Astrocyte (in vitro differentiated cells and primary cell): ENCODE measurements around the gene CGREF1. TPM values are rescaled to one million over a fixed set of nuclear protein-coding genes. Genes with fewer than 3 reads are reported as not detected.

Experiments
- DNase-seq: peaks from one replicate; pipeline ENCODE4 v3.0.0-alpha.2; 2010; ENCODE audit warnings: low read depth
- FAIRE-seq: peaks from 2 replicates; lab custom pipeline; 2011; peaks lifted over from hg19 to GRCh38; lab: Jason Lieb, UNC
- H2AFZ ChIP-seq: 2 replicates; pipeline ENCODE4 v1.6.0; 2012; ENCODE audit warnings: low read depth, low read length, inconsistent platforms
- H3K27ac ChIP-seq: 2 replicates; pipeline ENCODE4 v1.5.1; 2011; ENCODE audit warnings: low read depth, low read length, inconsistent platforms
- H3K27me3 ChIP-seq: 2 replicates; pipeline ENCODE4 v1.6.0; 2011; ENCODE audit warnings: low read length, inconsistent platforms; ENCODE audit not compliant: insufficient read depth
- H3K36me3 ChIP-seq: 2 replicates; pipeline ENCODE4 v1.5.1; 2011; ENCODE audit warnings: low read length, inconsistent platforms; ENCODE audit not compliant: insufficient read depth
- H3K4me1 ChIP-seq: 2 replicates; pipeline ENCODE4 v1.5.1; 2011; ENCODE audit warnings: low read length, inconsistent platforms; ENCODE audit not compliant: insufficient read depth
- H3K4me2 ChIP-seq: 2 replicates; pipeline ENCODE4 v1.6.0; 2012; ENCODE audit warnings: low read length, inconsistent platforms
- H3K4me3 ChIP-seq: 2 replicates; pipeline ENCODE4 v1.5.1; 2011; ENCODE audit warnings: low read depth, mild to moderate bottlenecking, low read length, inconsistent platforms; ENCODE audit not compliant: insufficient read depth
- H3K79me2 ChIP-seq: 2 replicates; pipeline ENCODE4 v1.6.0; 2012; ENCODE audit warnings: mild to moderate bottlenecking, low read length, inconsistent platforms; ENCODE audit not compliant: insufficient read depth
- H3K9ac ChIP-seq: 2 replicates; pipeline ENCODE4 v1.6.0; 2012; ENCODE audit warnings: mild to moderate bottlenecking, low read length, inconsistent platforms
- H3K9me3 ChIP-seq: 2 replicates; pipeline ENCODE4 v1.5.1; 2012; ENCODE audit warnings: low read depth, mild to moderate bottlenecking, low read length, inconsistent platforms; ENCODE audit not compliant: insufficient read depth
- H4K20me1 ChIP-seq: 2 replicates; pipeline ENCODE4 v1.6.0; 2012; ENCODE audit warnings: low read length, inconsistent platforms; ENCODE audit not compliant: insufficient read depth
- H3K27ac Mint-ChIP-seq: one replicate; pipeline ENCODE4 v1.8.0; 2021; ENCODE audit warnings: mild to moderate bottlenecking, mixed read lengths; ENCODE audit not compliant: unreplicated experiment
- H3K27me3 Mint-ChIP-seq: one replicate; pipeline ENCODE4 v1.8.0; 2021; ENCODE audit warnings: low read depth, mixed read lengths; ENCODE audit not compliant: unreplicated experiment
- H3K36me3 Mint-ChIP-seq: one replicate; pipeline ENCODE4 v1.8.0; 2021; ENCODE audit warnings: low read depth, mixed read lengths; ENCODE audit not compliant: unreplicated experiment
- H3K4me1 Mint-ChIP-seq: one replicate; pipeline ENCODE4 v1.8.0; 2021; ENCODE audit warnings: low read depth, mixed read lengths; ENCODE audit not compliant: unreplicated experiment
- H3K4me3 Mint-ChIP-seq: one replicate; pipeline ENCODE4 v1.8.0; 2021; ENCODE audit warnings: mild to moderate bottlenecking, moderate library complexity, mixed read lengths; ENCODE audit not compliant: unreplicated experiment
- H3K9me3 Mint-ChIP-seq: one replicate; pipeline ENCODE4 v1.8.0; 2021; ENCODE audit warnings: mild to moderate bottlenecking, mixed read lengths; ENCODE audit not compliant: unreplicated experiment
- EZH2 ChIP-seq: IDR thresholded peaks from 2 replicates; pipeline ENCODE4 v1.6.1; 2012; ENCODE audit warnings: mild to moderate bottlenecking, low read length, inconsistent platforms; ENCODE audit not compliant: insufficient read depth
- total RNA-seq: library from RNA; stranded (reverse); gene quantifications from 2 replicates; pipeline ENCODE4 v1.2.1, GENCODE V29; 2021
- TF ChIP-seq, protein P1 (sequence below): IDR thresholded peaks from 2 replicates; pipeline ENCODE4 v1.5.1; 2011; ENCODE audit warnings: low read depth, mild to moderate bottlenecking, inconsistent platforms, low read length, moderate library complexity; ENCODE audit not compliant: insufficient read depth

Gene CGREF1
- total RNA-seq, 1 donor from 2014 or later = 1.8 TPM

DNA sequence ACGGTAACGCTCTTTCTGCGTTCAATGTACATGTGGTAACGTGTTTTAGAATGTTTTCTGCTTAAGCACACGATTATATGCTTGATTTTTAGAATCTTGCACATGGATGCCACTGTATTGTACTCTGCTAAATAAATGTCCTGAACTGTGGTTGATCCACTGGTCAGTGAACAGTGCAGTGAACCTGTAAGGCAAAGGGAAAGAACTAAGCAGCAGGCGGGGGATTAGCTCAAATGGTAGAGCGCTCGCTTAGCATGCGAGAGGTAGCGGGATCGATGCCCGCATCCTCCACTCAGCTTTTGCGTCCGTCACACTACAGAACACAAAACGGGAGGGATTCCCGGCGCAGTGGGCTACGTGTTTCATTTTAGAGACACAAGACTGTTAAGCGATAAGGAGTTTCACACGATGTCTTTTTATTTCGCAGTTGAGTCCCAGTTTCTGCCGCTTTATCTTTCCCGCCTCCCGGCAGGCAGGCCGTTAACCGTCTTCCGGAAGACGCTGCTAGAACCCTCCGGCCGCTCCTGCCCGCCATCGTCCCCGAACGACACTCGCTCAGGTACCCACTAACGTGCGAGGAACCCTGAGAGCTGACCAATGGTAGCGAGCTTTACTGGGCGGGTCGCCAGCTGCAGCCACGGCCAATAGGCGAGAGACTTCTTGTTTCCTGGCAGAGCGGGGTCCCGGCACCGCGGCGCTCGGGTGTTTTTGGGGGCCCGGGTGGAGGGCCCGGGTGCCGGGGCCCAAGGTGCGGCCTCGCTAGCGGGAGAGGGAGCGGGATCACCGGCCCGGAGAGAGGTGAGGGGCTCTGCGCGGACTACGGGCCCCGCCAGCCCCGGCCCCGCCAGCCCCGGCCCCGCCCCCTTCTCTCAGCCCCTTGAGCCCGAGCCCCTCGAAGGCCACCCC is 67.7 kb downstream of the CGREF1 start, which contains the start of gene AGBL5:
AGBL5 (plus strand) TSS at position 673 of the 906 bp plus-strand sequence. CDS start 1,291 bp downstream, outside the sequence.
- DNase-seq (peak; percentile 76), FAIRE-seq (no peak)
- peaks cover 2% of the 10 kb centered on the region for H3K4me1 Mint-ChIP-seq
- Histone ChIP-seq H3K9ac (peak within 1 kb of the TSS; percentile 88), H4K20me1 (peaks cover 6% of the 10 kb centered on the region), H3K9me3 (no peaks in the 10 kb centered on the region), H3K79me2 (no peaks in the 10 kb centered on the region), H3K36me3 (peaks cover 11% of the 10 kb centered on the region), H3K4me3 (peak within 1 kb of the TSS; percentile 69), H3K27me3 (no peaks in the 10 kb centered on the region), H2AFZ (peak within 1 kb of the TSS; percentile 77), H3K4me2 (peak within 1 kb of the TSS; percentile 99), H3K4me1 (peaks cover 14% of the 10 kb centered on the region), H3K27ac (peak within 1 kb of the TSS; percentile 77)
- peaks cover 13% of the 10 kb centered on the region for H3K36me3 Mint-ChIP-seq
- peak within 1 kb of the TSS; percentile 91 for H3K27ac Mint-ChIP-seq
- H3K4me3 Mint-ChIP-seq = peak within 1 kb of the TSS; percentile 90
- no peaks in the 10 kb centered on the region for H3K27me3 Mint-ChIP-seq
- no peaks in the 10 kb centered on the region for H3K9me3 Mint-ChIP-seq
- no peak for TF ChIP-seq EZH2
- TF ChIP-seq, protein P1, sequence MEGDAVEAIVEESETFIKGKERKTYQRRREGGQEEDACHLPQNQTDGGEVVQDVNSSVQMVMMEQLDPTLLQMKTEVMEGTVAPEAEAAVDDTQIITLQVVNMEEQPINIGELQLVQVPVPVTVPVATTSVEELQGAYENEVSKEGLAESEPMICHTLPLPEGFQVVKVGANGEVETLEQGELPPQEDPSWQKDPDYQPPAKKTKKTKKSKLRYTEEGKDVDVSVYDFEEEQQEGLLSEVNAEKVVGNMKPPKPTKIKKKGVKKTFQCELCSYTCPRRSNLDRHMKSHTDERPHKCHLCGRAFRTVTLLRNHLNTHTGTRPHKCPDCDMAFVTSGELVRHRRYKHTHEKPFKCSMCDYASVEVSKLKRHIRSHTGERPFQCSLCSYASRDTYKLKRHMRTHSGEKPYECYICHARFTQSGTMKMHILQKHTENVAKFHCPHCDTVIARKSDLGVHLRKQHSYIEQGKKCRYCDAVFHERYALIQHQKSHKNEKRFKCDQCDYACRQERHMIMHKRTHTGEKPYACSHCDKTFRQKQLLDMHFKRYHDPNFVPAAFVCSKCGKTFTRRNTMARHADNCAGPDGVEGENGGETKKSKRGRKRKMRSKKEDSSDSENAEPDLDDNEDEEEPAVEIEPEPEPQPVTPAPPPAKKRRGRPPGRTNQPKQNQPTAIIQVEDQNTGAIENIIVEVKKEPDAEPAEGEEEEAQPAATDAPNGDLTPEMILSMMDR = no peak

Other genes starting within 250 kb of the CGREF1 start
- 27.0 and 29.0 TPM in 2 replicates for gene MAPRE3, start 148.5 kb downstream of the CGREF1 start, total RNA-seq
- 93.5 and 108 TPM in 2 replicates for gene TMEM214, start 86.2 kb downstream of the CGREF1 start, total RNA-seq
- gene AGBL5, start 67.5 kb downstream of the CGREF1 start, total RNA-seq = 19.9 and 20.7 TPM in 2 replicates
- gene OST4, start 47.5 kb downstream of the CGREF1 start, total RNA-seq = 395 and 419 TPM in 2 replicates
- 0.95 and 1.2 TPM in 2 replicates for gene EMILIN1, start 40.5 kb downstream of the CGREF1 start, total RNA-seq
- 0.94 and 0.95 TPM in 2 replicates for gene KHK, start 32.4 kb downstream of the CGREF1 start, total RNA-seq
- not detected in 2 replicates for gene ABHD1, start 4.7 kb upstream of the CGREF1 start, total RNA-seq
- gene PREB, start 15.5 kb upstream of the CGREF1 start, total RNA-seq = 48.9 and 49.2 TPM in 2 replicates
- not detected in 2 replicates for gene PRR30, start 20.3 kb upstream of the CGREF1 start, total RNA-seq
- not detected in 2 replicates for gene TCF23, start 29.9 kb upstream of the CGREF1 start, total RNA-seq
- 62.9 and 66.9 TPM in 2 replicates for gene ATRAID, start 92.9 kb upstream of the CGREF1 start, total RNA-seq
- 43.9 and 54.0 TPM in 2 replicates for gene SLC5A6, start 93.1 kb upstream of the CGREF1 start, total RNA-seq
- 50.7 and 51.2 TPM in 2 replicates for gene CAD, start 98.2 kb upstream of the CGREF1 start, total RNA-seq
- gene SLC30A3, start 143.9 kb upstream of the CGREF1 start, total RNA-seq = 0.16 and 0.34 TPM in 2 replicates
- gene DNAJC5G, start 156.3 kb upstream of the CGREF1 start, total RNA-seq = not detected in 2 replicates
- not detected in 2 replicates for gene TRIM54, start 163.3 kb upstream of the CGREF1 start, total RNA-seq
- 1.1 and 1.5 TPM in 2 replicates for gene UCN, start 189.3 kb upstream of the CGREF1 start, total RNA-seq
- gene MPV17, start 204.0 kb upstream of the CGREF1 start, total RNA-seq = 54.0 and 55.7 TPM in 2 replicates
- gene GTF3C2, start 237.6 kb upstream of the CGREF1 start, total RNA-seq = 52.9 and 61.3 TPM in 2 replicates